Activated CD4-positive, CD25-positive, alpha-beta regulatory T cell treated with anti-CD3 and anti-CD28 coated beads, Interleukin-2, amount 50 U/mL, for 24 hours (primary cell): ENCODE results near the gene EPHX1.
"Not testable (repeated sequence)": the region's sequence is repeated elsewhere in the genome, so short reads cannot be mapped to it uniquely, and the experiment has no call there.

ENCODE experiments used
- ATAC-seq, 2 donors: fragments of 150-1000 bp; cut with Tn5 transposase; one replicate each; pipeline ENCODE4 v1.10.0; 2021; ENCODE audit warnings: mild to moderate bottlenecking in 1 of 2, moderate library complexity in 1 of 2

Gene EPHX1

GRCh38 chr1:225817611-225818061 lies 7.7 kb downstream of the EPHX1 start:
- no peak for ATAC-seq

- ATAC-seq: no peak
Observed at GRCh38 chr1:225818229-225818628, 8.3 kb downstream of the EPHX1 start.

- no peak for ATAC-seq
Observed at GRCh38 chr1:225819346-225820192, 9.6 kb downstream of the EPHX1 start.

GRCh38 chr1:225820522-225821120 lies 10.7 kb downstream of the EPHX1 start:
- no peak for ATAC-seq

GRCh38 chr1:225822655-225823403 lies 12.9 kb downstream of the EPHX1 start:
- no peak for ATAC-seq

- no peak for ATAC-seq
Observed at GRCh38 chr1:225823811-225824261, 13.9 kb downstream of the EPHX1 start.

- no peak for ATAC-seq
Observed at GRCh38 chr1:225824533-225824941, 14.6 kb downstream of the EPHX1 start.

- no peak for ATAC-seq
Observed at GRCh38 chr1:225825078-225825477, 15.2 kb downstream of the EPHX1 start.

- no peak for ATAC-seq
Observed at GRCh38 chr1:225825607-225826007, 15.7 kb downstream of the EPHX1 start.

GRCh38 chr1:225827076-225827475 lies 17.2 kb downstream of the EPHX1 start:
- no peak for ATAC-seq

- no peak for ATAC-seq
Observed at GRCh38 chr1:225828706-225829345, 18.9 kb downstream of the EPHX1 start.

GRCh38 chr1:225830841-225831240 lies 20.9 kb downstream of the EPHX1 start:
- no peak for ATAC-seq

- ATAC-seq: no peak
Observed at GRCh38 chr1:225834417-225835329, 24.7 kb downstream of the EPHX1 start.

- no peak for ATAC-seq
Observed at GRCh38 chr1:225835856-225836255, 25.9 kb downstream of the EPHX1 start.

GRCh38 chr1:225836296-225836695 lies 26.4 kb downstream of the EPHX1 start:
- ATAC-seq: not testable (repeated sequence)

- no peak for ATAC-seq
Observed at GRCh38 chr1:225838793-225839192, 28.9 kb downstream of the EPHX1 start.

GRCh38 chr1:225840223-225840610 lies 30.3 kb downstream of the EPHX1 start:
- ATAC-seq: no peak

GRCh38 chr1:225840713-225841112 lies 30.8 kb downstream of the EPHX1 start:
- ATAC-seq: no peak

GRCh38 chr1:225842074-225842473 lies 32.1 kb downstream of the EPHX1 start:
- no peak for ATAC-seq

- ATAC-seq: no peak
Observed at GRCh38 chr1:225842788-225843425, 33.0 kb downstream of the EPHX1 start.

GRCh38 chr1:225843426-225843795 lies 33.5 kb downstream of the EPHX1 start:
- ATAC-seq: no peak
